HEK293 (cell line): ENCODE results near the gene SCIMP.

Experiments used
- CTCF ChIA-PET: fragments of 350-600 bp; formaldehyde crosslinking; extraction: SDS; loops from one replicate; lab custom pipeline; 2021; ENCODE audit warnings: antibody characterized with exemption; lab: Yijun Ruan, JAX
- POLR2A ChIA-PET: fragments of 300-600 bp; formaldehyde crosslinking; extraction: SDS; loops from one replicate; lab custom pipeline; 2020; ENCODE audit warnings: antibody characterized with exemption, inconsistent platforms; lab: Yijun Ruan, JAX
- H3K27ac ChIP-seq: fragments of 200-500 bp; sonication (Bioruptor generic); 2 replicates; pipeline ENCODE4 v1.5.1; 2014; ENCODE audit warnings: low read depth, low read length, control low read depth, inconsistent platforms; ENCODE audit errors: extremely low read depth
- H3K36me3 ChIP-seq, 2 experiments: fragments of 200-500 bp in 1 of 2; sonication (Bioruptor generic) in 1 of 2; 1 replicate in 1 of 2; 2 replicates in 1 of 2; pipeline ENCODE4 v1.5.1; 2014 to 2017; ENCODE audit warnings: inconsistent platforms in 2 of 2, low read length in 2 of 2; ENCODE audit not compliant: control insufficient read depth in 2 of 2, insufficient read depth in 1 of 2
- H3K4me1 ChIP-seq: fragments of 200-500 bp; sonication (Bioruptor generic); 2 replicates; pipeline ENCODE4 v1.5.1; 2014; ENCODE audit warnings: mild to moderate bottlenecking, low read length, inconsistent platforms; ENCODE audit not compliant: control insufficient read depth, insufficient read depth
- H3K4me3 ChIP-seq: 2 replicates; pipeline ENCODE4 v1.5.1; 2011; ENCODE audit warnings: low read depth, mild to moderate bottlenecking, control low read depth, low read length, moderate library complexity
- H3K9me3 ChIP-seq: fragments of 200-500 bp; sonication (Bioruptor generic); 2 replicates; pipeline ENCODE4 v1.5.1; 2014; ENCODE audit warnings: low read depth, low read length, inconsistent platforms; ENCODE audit not compliant: control insufficient read depth, insufficient read depth
- GFI1B ChIP-seq: fragments of 450-650 bp; formaldehyde crosslinking; IDR thresholded peaks from 2 replicates; pipeline ENCODE4 v1.5.1; 2016; ENCODE audit warnings: missing biosample characterization, missing genetic modification characterization
- SETDB1 ChIP-seq: IDR thresholded peaks from one replicate; pipeline ENCODE4 v1.6.1; 2017; ENCODE audit warnings: mild to moderate bottlenecking, low read length, moderate library complexity, mixed read lengths; ENCODE audit not compliant: insufficient read length
- TRIM28 ChIP-seq: IDR thresholded peaks from 2 replicates; pipeline ENCODE4 v1.6.1; 2011; ENCODE audit warnings: low read length, control low read depth, borderline replicate concordance
- ZFP37 ChIP-seq: fragments of 450-650 bp; formaldehyde crosslinking; IDR thresholded peaks from 2 replicates; pipeline ENCODE4 v1.5.1; 2016; ENCODE audit warnings: missing biosample characterization, missing genetic modification characterization
- ZNF239 ChIP-seq: fragments of 450-650 bp; formaldehyde crosslinking; IDR thresholded peaks from 2 replicates; pipeline ENCODE4 v1.5.1; 2016; ENCODE audit warnings: missing biosample characterization, missing genetic modification characterization
- ZNF274 ChIP-seq, 2 experiments: fragments of 200-500 bp in 1 of 2; fragments of 450-650 bp in 1 of 2; sonication (Bioruptor generic) in 1 of 2; formaldehyde crosslinking in 1 of 2; IDR thresholded peaks; 2 replicates each; pipeline versions ENCODE4 v1.5.1 to v1.6.1; 2014 to 2016; ENCODE audit warnings: borderline replicate concordance in 1 of 2, inconsistent platforms in 1 of 2, low read length in 1 of 2, missing biosample characterization in 1 of 2, missing genetic modification characterization in 1 of 2
- ZNF416 ChIP-seq: fragments of 450-650 bp; formaldehyde crosslinking; IDR thresholded peaks from 2 replicates; pipeline ENCODE4 v1.5.1; 2016; ENCODE audit warnings: missing biosample characterization, missing genetic modification characterization
- ZNF76 ChIP-seq: fragments of 450-650 bp; formaldehyde crosslinking; IDR thresholded peaks from 2 replicates; pipeline ENCODE4; 2016; ENCODE audit warnings: low read depth, missing biosample characterization, missing genetic modification characterization, borderline replicate concordance
- ZNF768 ChIP-seq: fragments of 450-650 bp; formaldehyde crosslinking; IDR thresholded peaks from 2 replicates; pipeline ENCODE4 v1.5.1; 2018; ENCODE audit warnings: missing biosample characterization, mild to moderate bottlenecking, missing genetic modification characterization
- TF ChIP-seq, protein P1 (sequence below): fragments of 450-650 bp; formaldehyde crosslinking; IDR thresholded peaks from 2 replicates; pipeline ENCODE4 v1.5.1; 2017; ENCODE audit warnings: missing biosample characterization, missing genetic modification characterization
- TF ChIP-seq, protein P2 (sequence below): fragments of 450-650 bp; formaldehyde crosslinking; IDR thresholded peaks from 2 replicates; pipeline ENCODE4 v1.5.1; 2016; ENCODE audit warnings: missing biosample characterization, missing genetic modification characterization, low read depth
- TF ChIP-seq, protein P3 (sequence below): fragments of 450-650 bp; formaldehyde crosslinking; IDR thresholded peaks from 2 replicates; pipeline ENCODE4 v1.5.1; 2016; ENCODE audit warnings: missing biosample characterization, missing genetic modification characterization
- TF ChIP-seq, protein P4 (sequence below): fragments of 450-650 bp; formaldehyde crosslinking; conservative IDR thresholded peaks from 2 replicates; pipeline ENCODE4 v1.5.1; 2016; ENCODE audit warnings: low read depth, missing biosample characterization, missing genetic modification characterization
- TF ChIP-seq, protein P5 (sequence below): fragments of 450-650 bp; formaldehyde crosslinking; IDR thresholded peaks from 2 replicates; pipeline ENCODE4 v1.5.1; 2016; ENCODE audit warnings: missing biosample characterization, missing genetic modification characterization

Gene SCIMP

DNA sequence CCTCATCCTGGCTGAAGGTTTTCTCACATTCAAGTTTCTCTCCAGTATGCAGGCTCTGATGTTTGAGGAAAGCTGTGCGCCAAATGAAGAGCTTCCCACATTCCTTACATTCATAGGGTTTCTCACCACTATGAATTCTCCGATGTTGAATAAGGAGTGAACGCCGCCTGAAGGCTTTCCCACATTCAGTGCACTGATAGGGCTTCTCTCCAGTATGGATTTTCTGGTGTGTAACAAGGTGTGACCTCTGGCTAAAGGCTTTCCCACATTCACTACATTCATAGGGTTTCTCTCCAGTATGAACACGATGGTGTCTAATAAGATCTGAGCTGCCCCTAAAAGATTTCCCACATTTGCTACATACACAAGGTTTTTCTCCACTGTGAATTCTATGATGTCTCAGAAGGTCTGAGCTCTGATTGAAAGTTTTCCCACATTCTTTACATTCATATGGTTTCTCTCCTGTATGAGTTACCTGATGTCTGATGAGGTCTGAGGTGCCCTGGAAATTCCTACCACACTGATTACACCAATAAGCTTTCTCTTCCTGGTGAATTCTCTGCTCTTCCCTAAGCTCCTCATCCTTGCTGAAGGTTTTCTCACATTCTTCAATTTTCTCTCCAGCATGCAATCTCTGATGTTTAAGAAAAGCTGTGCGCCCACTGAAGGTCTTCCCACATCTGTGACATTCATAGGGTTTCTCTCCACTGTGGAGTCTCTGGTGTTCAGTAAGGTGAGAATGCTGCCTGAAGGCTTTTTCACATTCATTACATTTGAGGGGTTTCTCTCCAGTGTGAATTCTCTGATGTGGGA, 51.9 kb downstream of the SCIMP start:
- Histone ChIP-seq H3K4me1 (no peaks in the 10 kb centered on the region), H3K9me3 (peaks cover 16% of the 10 kb centered on the region), H3K27ac (no peak overlapping the region), H3K4me3 (no peak overlapping the region), H3K36me3 (peaks cover 8 to 19% of the 10 kb centered on the region in 2 experiments)
- ChIA-PET POLR2A (interaction anchor here (2.5 kb wide), 1 partner anchor 8 kb away, joined by 13 read pairs; the partner anchor contains the start of gene ZNF594), CTCF (interaction anchor here (0.8 kb wide), 1 partner anchor 8 kb away, joined by 4 read pairs; the partner anchor contains the start of gene ZNF594)
- TF ChIP-seq, protein P1, sequence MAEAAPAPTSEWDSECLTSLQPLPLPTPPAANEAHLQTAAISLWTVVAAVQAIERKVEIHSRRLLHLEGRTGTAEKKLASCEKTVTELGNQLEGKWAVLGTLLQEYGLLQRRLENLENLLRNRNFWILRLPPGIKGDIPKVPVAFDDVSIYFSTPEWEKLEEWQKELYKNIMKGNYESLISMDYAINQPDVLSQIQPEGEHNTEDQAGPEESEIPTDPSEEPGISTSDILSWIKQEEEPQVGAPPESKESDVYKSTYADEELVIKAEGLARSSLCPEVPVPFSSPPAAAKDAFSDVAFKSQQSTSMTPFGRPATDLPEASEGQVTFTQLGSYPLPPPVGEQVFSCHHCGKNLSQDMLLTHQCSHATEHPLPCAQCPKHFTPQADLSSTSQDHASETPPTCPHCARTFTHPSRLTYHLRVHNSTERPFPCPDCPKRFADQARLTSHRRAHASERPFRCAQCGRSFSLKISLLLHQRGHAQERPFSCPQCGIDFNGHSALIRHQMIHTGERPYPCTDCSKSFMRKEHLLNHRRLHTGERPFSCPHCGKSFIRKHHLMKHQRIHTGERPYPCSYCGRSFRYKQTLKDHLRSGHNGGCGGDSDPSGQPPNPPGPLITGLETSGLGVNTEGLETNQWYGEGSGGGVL (tag by site-specific recombination) = no peak
- TF ChIP-seq, protein P2, sequence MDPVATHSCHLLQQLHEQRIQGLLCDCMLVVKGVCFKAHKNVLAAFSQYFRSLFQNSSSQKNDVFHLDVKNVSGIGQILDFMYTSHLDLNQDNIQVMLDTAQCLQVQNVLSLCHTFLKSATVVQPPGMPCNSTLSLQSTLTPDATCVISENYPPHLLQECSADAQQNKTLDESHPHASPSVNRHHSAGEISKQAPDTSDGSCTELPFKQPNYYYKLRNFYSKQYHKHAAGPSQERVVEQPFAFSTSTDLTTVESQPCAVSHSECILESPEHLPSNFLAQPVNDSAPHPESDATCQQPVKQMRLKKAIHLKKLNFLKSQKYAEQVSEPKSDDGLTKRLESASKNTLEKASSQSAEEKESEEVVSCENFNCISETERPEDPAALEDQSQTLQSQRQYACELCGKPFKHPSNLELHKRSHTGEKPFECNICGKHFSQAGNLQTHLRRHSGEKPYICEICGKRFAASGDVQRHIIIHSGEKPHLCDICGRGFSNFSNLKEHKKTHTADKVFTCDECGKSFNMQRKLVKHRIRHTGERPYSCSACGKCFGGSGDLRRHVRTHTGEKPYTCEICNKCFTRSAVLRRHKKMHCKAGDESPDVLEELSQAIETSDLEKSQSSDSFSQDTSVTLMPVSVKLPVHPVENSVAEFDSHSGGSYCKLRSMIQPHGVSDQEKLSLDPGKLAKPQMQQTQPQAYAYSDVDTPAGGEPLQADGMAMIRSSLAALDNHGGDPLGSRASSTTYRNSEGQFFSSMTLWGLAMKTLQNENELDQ = no peak
- no peak for TF ChIP-seq ZNF274 (IDR thresholded peaks at IDR 0.05; ENCODE audit: low read length)
- 0 out of 2 replicates have a peak, but pooled peaks have one; percentile 19 for TF ChIP-seq ZNF274 (tag by site-specific recombination; IDR thresholded peaks at IDR 0.05; ENCODE audit: borderline replicate concordance)
- peak; percentile 78; the same call in 1 of the 2 replicates for TF ChIP-seq ZNF239
- TF ChIP-seq SETDB1 = peak; percentile 94
- TF ChIP-seq TRIM28 = peak; percentile 93; the same call in 1 of the 2 replicates
- TF ChIP-seq GFI1B (tag by site-specific recombination) = no peak

DNA sequence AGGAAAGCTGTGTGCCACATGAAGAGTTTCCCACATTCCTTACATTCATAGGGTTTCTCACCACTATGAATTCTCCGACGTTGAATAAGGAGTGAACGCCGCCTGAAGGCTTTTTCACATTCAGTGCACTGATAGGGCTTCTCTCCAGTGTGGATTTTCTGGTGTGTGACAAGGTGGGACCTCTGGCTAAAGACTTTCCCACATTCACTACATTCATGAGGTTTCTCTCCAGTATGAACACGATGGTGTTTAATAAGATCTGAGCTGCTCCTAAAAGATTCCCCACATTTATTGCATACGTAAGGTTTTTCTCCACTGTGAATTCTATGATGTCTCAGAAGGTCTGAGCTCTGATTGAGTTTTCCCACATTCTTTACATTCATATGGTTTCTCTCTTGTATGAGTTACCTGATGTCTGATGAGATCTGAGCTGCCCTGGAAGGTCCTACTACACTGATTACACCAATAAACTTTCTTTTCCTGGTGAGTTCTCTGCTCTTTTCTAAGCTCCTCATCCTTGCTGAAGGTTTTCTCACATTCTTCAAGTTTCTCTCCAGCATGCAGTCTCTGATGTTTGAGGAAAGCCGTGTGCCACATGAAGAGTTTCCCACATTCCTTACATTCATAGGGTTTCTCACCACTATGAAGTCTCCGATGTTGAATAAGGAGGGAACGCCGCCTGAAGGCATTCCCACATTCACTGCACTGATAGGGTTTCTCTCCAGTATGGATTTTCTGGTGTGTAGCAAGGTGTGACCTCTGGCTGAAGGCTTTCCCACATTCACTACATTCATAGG, 53.0 kb downstream of the SCIMP start:
- peaks cover 15% of the 10 kb centered on the region for H3K9me3 ChIP-seq
- ChIA-PET POLR2A (interaction anchor here (2.5 kb wide), 1 partner anchor 10 kb away, joined by 13 read pairs; the partner anchor contains the start of gene ZNF594), CTCF (interaction anchor here (1.3 kb wide), 1 partner anchor 10 kb away, joined by 3 read pairs; no protein-coding TSS in a partner anchor)
- H3K4me1 ChIP-seq = no peaks in the 10 kb centered on the region
- no peak overlapping the region for H3K4me3 ChIP-seq
- peaks cover 8 to 11% of the 10 kb centered on the region in 2 experiments for H3K36me3 ChIP-seq
- TF ChIP-seq TRIM28 (peak; percentile 88), ZNF416 (tag by site-specific recombination) (no peak), ZNF768 (tag by site-specific recombination) (0 out of 2 replicates have a peak, but pooled peaks have one; percentile 44), SETDB1 (peak; percentile 94), ZFP37 (no peak), ZNF76 (tag by site-specific recombination) (no peak)
- TF ChIP-seq, protein P3, sequence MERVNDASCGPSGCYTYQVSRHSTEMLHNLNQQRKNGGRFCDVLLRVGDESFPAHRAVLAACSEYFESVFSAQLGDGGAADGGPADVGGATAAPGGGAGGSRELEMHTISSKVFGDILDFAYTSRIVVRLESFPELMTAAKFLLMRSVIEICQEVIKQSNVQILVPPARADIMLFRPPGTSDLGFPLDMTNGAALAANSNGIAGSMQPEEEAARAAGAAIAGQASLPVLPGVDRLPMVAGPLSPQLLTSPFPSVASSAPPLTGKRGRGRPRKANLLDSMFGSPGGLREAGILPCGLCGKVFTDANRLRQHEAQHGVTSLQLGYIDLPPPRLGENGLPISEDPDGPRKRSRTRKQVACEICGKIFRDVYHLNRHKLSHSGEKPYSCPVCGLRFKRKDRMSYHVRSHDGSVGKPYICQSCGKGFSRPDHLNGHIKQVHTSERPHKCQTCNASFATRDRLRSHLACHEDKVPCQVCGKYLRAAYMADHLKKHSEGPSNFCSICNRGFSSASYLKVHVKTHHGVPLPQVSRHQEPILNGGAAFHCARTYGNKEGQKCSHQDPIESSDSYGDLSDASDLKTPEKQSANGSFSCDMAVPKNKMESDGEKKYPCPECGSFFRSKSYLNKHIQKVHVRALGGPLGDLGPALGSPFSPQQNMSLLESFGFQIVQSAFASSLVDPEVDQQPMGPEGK (tag by site-specific recombination) = no peak
- TF ChIP-seq, protein P4, sequence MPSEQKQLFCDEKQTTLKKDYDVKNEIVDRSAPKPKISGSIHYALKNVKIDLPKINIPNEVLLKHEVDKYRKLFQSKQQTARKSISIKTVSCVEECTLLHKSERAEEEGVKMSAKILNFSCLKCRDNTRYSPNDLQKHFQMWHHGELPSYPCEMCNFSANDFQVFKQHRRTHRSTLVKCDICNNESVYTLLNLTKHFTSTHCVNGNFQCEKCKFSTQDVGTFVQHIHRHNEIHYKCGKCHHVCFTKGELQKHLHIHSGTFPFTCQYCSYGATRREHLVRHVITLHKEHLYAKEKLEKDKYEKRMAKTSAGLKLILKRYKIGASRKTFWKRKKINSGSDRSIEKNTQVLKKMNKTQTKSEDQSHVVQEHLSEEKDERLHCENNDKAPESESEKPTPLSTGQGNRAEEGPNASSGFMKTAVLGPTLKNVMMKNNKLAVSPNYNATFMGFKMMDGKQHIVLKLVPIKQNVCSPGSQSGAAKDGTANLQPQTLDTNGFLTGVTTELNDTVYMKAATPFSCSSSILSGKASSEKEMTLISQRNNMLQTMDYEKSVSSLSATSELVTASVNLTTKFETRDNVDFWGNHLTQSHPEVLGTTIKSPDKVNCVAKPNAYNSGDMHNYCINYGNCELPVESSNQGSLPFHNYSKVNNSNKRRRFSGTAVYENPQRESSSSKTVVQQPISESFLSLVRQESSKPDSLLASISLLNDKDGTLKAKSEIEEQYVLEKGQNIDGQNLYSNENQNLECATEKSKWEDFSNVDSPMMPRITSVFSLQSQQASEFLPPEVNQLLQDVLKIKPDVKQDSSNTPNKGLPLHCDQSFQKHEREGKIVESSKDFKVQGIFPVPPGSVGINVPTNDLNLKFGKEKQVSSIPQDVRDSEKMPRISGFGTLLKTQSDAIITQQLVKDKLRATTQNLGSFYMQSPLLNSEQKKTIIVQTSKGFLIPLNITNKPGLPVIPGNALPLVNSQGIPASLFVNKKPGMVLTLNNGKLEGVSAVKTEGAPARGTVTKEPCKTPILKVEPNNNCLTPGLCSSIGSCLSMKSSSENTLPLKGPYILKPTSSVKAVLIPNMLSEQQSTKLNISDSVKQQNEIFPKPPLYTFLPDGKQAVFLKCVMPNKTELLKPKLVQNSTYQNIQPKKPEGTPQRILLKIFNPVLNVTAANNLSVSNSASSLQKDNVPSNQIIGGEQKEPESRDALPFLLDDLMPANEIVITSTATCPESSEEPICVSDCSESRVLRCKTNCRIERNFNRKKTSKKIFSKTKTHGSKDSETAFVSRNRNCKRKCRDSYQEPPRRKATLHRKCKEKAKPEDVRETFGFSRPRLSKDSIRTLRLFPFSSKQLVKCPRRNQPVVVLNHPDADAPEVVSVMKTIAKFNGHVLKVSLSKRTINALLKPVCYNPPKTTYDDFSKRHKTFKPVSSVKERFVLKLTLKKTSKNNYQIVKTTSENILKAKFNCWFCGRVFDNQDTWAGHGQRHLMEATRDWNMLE (tag by site-specific recombination) = peak; percentile 18; the same call in 1 of the 2 replicates
- TF ChIP-seq, protein P5, sequence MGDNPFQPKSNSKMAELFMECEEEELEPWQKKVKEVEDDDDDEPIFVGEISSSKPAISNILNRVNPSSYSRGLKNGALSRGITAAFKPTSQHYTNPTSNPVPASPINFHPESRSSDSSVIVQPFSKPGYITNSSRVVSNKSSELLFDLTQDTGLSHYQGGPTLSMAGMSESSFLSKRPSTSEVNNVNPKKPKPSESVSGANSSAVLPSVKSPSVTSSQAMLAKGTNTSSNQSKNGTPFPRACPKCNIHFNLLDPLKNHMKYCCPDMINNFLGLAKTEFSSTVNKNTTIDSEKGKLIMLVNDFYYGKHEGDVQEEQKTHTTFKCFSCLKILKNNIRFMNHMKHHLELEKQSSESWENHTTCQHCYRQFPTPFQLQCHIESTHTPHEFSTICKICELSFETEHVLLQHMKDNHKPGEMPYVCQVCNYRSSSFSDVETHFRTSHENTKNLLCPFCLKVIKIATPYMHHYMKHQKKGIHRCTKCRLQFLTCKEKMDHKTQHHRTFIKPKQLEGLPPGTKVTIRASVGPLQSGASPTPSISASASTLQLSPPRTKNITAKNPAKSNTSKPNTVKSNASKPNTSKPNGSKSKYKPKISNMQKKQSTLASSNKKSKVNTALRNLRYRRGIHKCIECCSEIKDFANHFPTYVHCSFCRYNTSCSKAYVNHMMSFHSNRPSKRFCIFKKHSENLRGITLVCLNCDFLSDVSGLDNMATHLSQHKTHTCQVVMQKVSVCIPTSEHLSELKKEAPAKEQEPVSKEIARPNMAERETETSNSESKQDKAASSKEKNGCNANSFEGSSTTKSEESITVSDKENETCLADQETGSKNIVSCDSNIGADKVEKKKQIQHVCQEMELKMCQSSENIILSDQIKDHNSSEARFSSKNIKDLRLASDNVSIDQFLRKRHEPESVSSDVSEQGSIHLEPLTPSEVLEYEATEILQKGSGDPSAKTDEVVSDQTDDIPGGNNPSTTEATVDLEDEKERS (tag by site-specific recombination) = peak; percentile 76; the same call in 1 of the 2 replicates
- H3K27ac ChIP-seq = no peak overlapping the region
